C4-2B (cell line): ENCODE results near the gene FGD5.

Experiments
- H3K27ac ChIP-seq: fragments of 450-650 bp; 2 replicates; pipeline ENCODE4 v1.5.1; 2017
- CTCF ChIP-seq: fragments of 450-650 bp; conservative IDR thresholded peaks from 2 replicates; pipeline ENCODE4 v1.5.1; 2017; ENCODE audit warnings: mild to moderate bottlenecking
- ZFX ChIP-seq: fragments of 450-650 bp; IDR thresholded peaks from 2 replicates; pipeline ENCODE4 v1.6.1; 2017

FGD5 gene

GRCh38 chr3:14914779-14915117 is 96.0 kb downstream of the FGD5 start:
- no peak overlapping the region for H3K27ac ChIP-seq
- TF ChIP-seq ZFX (no peak), CTCF (no peak)

GRCh38 chr3:14915636-14916222 is 97.0 kb downstream of the FGD5 start:
- H3K27ac ChIP-seq, result no peak overlapping the region

GRCh38 chr3:14918356-14918860 is 99.6 kb downstream of the FGD5 start:
- TF ChIP-seq CTCF (no peak), ZFX (no peak)
- no peak overlapping the region for H3K27ac ChIP-seq

More at GRCh38 chr3:14915636-14916222, 97.0 kb downstream of the FGD5 start:
- no peak for TF ChIP-seq ZFX
- no peak; the same call in 1 of the 2 replicates for TF ChIP-seq CTCF

GRCh38 chr3:14920536-14920935 is 101.8 kb downstream of the FGD5 start:
- no peak overlapping the region for H3K27ac ChIP-seq
- TF ChIP-seq ZFX, result no peak
- TF ChIP-seq CTCF, result no peak

GRCh38 chr3:14921034-14921616 is 102.4 kb downstream of the FGD5 start:
- TF ChIP-seq CTCF (peak; percentile 90), ZFX (no peak)
- H3K27ac ChIP-seq, result no peak overlapping the region

- TF ChIP-seq CTCF, result no peak
- TF ChIP-seq ZFX, result no peak
- H3K27ac ChIP-seq, result no peak overlapping the region
Observed at GRCh38 chr3:14921811-14922705, 103.3 kb downstream of the FGD5 start.

GRCh38 chr3:14922863-14923262 is 104.1 kb downstream of the FGD5 start:
- no peak for TF ChIP-seq ZFX
- no peak for TF ChIP-seq CTCF
- H3K27ac ChIP-seq, result no peak overlapping the region
